D721Med (cell line): ENCODE results near the gene ECE1.
"Not testable (repeated sequence)": the region's sequence is repeated elsewhere in the genome, so short reads cannot be mapped to it uniquely, and the experiment has no call there.

Experiments used
- DNase-seq: peaks from one replicate; pipeline ENCODE4 v3.0.0; 2011; ENCODE audit warnings: low spot score; ENCODE audit not compliant: insufficient read length
- FAIRE-seq: peaks from 2 replicates; lab custom pipeline; 2011; peaks lifted over from hg19 to GRCh38; lab: Jason Lieb, UNC
- TF ChIP-seq, protein P1 (sequence below): IDR thresholded peaks from 2 replicates; pipeline ENCODE4 v1.5.1; 2012; ENCODE audit warnings: mild to moderate bottlenecking, control low read depth; ENCODE audit not compliant: insufficient read depth; ENCODE audit errors: missing control alignments

The ECE1 gene

GRCh38 chr1:21238141-21238800 is 52.0 kb downstream of the ECE1 start:
- no peak for FAIRE-seq
- TF ChIP-seq, protein P1, sequence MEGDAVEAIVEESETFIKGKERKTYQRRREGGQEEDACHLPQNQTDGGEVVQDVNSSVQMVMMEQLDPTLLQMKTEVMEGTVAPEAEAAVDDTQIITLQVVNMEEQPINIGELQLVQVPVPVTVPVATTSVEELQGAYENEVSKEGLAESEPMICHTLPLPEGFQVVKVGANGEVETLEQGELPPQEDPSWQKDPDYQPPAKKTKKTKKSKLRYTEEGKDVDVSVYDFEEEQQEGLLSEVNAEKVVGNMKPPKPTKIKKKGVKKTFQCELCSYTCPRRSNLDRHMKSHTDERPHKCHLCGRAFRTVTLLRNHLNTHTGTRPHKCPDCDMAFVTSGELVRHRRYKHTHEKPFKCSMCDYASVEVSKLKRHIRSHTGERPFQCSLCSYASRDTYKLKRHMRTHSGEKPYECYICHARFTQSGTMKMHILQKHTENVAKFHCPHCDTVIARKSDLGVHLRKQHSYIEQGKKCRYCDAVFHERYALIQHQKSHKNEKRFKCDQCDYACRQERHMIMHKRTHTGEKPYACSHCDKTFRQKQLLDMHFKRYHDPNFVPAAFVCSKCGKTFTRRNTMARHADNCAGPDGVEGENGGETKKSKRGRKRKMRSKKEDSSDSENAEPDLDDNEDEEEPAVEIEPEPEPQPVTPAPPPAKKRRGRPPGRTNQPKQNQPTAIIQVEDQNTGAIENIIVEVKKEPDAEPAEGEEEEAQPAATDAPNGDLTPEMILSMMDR = no peak
- no peak for DNase-seq

DNA sequence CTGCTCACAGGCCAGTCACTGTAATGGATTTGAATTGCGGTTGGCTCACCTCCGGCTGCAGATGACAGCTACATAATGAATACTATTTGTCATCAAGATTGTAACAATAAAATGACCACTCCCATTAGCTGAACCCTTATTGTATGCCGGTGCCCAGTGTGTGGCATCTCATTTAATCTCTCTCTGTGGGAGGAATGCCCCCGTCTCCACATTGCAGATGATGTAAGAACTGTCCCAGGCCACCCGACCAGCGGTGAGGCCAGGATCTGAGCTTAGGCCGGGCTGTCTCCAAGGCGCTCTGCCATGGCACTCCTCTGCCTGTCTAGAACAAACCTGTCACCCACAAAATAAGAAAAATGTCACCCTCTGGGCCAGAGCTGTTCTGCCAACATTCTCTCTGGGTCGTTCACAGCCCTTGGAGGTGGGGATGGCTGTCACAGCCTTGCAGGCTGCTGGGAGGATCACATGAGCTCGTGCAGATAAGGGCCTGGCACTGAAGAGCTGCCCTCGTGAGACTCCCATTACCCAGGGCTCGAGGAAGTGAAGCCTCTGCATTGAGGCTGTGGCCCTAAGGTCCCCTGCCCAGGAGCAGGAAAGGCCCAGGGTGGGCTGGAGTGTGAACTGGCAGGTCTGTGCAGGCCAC is 52.7 kb downstream of the ECE1 start:
- no peak for FAIRE-seq
- TF ChIP-seq, protein P1 = no peak
- DNase-seq = no peak

GRCh38 chr1:21236178-21236577 is 54.1 kb downstream of the ECE1 start:
- no peak for FAIRE-seq
- DNase-seq = no peak
- TF ChIP-seq, protein P1 = no peak

- TF ChIP-seq, protein P1 = no peak
- DNase-seq (no peak), FAIRE-seq (no peak)
Observed at GRCh38 chr1:21234779-21235178, 55.5 kb downstream of the ECE1 start.

- TF ChIP-seq, protein P1 = no peak
- no peak for FAIRE-seq
- no peak for DNase-seq
Observed at GRCh38 chr1:21233490-21233889, 56.8 kb downstream of the ECE1 start.

GRCh38 chr1:21232044-21232443 is 58.2 kb downstream of the ECE1 start:
- TF ChIP-seq, protein P1 = peak; percentile 77
- no peak for FAIRE-seq
- DNase-seq = no peak

DNA sequence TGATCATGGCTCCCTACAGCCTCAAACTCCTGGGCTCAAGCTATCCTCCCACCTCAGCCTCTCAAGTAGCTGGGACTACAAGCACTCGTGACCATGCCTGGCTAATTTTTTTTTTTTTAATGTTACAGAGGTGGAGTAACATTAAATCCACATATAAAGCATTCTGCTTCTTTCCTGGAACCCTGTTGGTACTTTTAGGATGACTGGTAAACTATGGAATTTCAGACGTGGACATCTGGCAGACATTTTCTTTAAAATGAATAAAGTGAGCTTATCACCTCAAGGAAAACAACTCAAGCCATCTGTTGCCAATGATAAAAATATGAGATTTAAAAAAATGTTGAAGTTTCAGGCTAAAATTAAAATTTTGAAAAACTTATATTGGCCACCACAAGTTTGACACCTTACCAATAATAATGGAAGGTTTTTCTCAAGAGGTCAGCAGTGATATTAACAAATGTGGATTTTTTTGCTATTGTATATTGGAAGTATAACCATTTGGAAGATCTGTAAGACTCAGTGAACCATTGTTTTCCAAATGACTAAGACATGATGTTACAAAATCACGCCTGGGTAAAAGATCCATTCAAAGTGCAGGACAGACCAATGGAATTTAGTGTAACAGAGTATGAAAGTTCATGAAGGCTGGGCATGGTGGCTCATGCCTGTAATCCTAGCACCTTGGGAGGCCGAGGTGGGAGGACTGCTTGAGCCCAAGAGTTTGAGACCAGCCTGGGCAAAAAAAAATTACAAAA is 60.8 kb downstream of the ECE1 start:
- DNase-seq = no peak
- no peak for FAIRE-seq
- TF ChIP-seq, protein P1 = no peak

- DNase-seq, FAIRE-seq: not testable (repeated sequence)
Observed at GRCh38 chr1:21228224-21228623, 62.0 kb downstream of the ECE1 start.
